Measurements from ENCODE around the gene CFAP58. TPM values are rescaled to one million over a fixed set of nuclear protein-coding genes. Genes with fewer than 3 reads are reported as not detected.

Gene CFAP58
- total RNA-seq, 1 experiment from 2014 or later, result 0.63 TPM

DNA sequence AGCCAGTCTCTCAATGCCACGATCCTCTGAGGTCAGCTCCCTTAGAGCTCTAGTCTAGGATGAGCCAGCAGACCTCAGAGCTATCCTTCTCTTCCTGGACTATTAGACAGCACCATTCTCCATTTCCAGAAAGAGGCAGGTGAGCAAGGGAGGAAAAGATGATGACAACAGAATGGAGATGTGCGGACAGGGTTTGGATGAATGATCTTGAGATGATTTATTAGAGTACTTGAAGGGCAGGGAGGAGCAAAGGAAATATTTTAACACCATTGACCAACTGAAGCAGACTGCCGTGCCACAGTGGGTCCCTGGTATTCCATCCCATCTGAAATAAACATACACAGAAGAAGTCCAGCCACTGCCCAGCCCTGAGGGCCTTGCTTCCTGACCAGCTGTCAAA is 94.3 kb downstream of the CFAP58 start:
- Histone ChIP-seq H3K23ac (ENCODE audit: insufficient read length, low read depth, low read length) (no peak overlapping the region), H3K18ac (ENCODE audit: insufficient read length, low read depth, low read length) (no peak overlapping the region), H3K27ac (ENCODE audit: insufficient read length, low read depth, low read length) (no peak overlapping the region), H3K79me2 (ENCODE audit: insufficient read depth, low read length) (no peaks in the 10 kb centered on the region), H3K4me2 (ENCODE audit: insufficient read depth, insufficient read length, low read length) (no peak overlapping the region), H3K79me1 (ENCODE audit: insufficient read depth, low read depth, low read length, poor library complexity, severe bottlenecking) (no peaks in the 10 kb centered on the region), H3K27me3 (ENCODE audit: insufficient read depth, low read length) (no peaks in the 10 kb centered on the region), H4K20me1 (ENCODE audit: control insufficient read depth, insufficient read depth, insufficient read length) (no peaks in the 10 kb centered on the region), H3K4ac (ENCODE audit: low read depth, low read length) (no peak overlapping the region), H2BK120ac (ENCODE audit: low read depth, low read length, poor library complexity, severe bottlenecking) (no peak overlapping the region), H4K8ac (replicated peaks; ENCODE audit: insufficient read length, low read depth, low read length) (no peak overlapping the region), H2BK20ac (ENCODE audit: low read depth, low read length, poor library complexity, severe bottlenecking) (no peak overlapping the region), H3K9ac (ENCODE audit: extremely low read depth, insufficient read length, low read length) (no peak overlapping the region), H4K5ac (ENCODE audit: insufficient read length, low read depth, low read length) (no peak overlapping the region), H3K9me3 (ENCODE audit: control insufficient read depth, low read depth, low read length) (no peaks in the 10 kb centered on the region), H3K4me1 (ENCODE audit: insufficient read depth, low read length) (peaks cover 3% of the 10 kb centered on the region; the same call in 1 of the 2 replicates), H2BK5ac (ENCODE audit: insufficient read length, low read length) (no peak overlapping the region), H3K14ac (ENCODE audit: insufficient read depth, low read length) (peak overlapping the region; percentile 34; the same call in 1 of the 2 replicates), H2BK15ac (ENCODE audit: low read depth, low read length) (no peak overlapping the region), H2BK12ac (ENCODE audit: insufficient read length, low read depth, low read length) (no peak overlapping the region), H4K91ac (ENCODE audit: insufficient read length, low read depth, low read length) (no peak overlapping the region), H3K56ac (ENCODE audit: insufficient read length, low read depth, low read length) (no peak overlapping the region), H2AK5ac (ENCODE audit: insufficient read length, low read length) (no peak overlapping the region), H3T11ph (ENCODE audit: low read length) (no peak overlapping the region), H3K23me2 (ENCODE audit: insufficient read length, low read depth, low read length, poor library complexity, severe bottlenecking) (no peaks in the 10 kb centered on the region), H2AFZ (ENCODE audit: low read length) (no peak overlapping the region)
- Mint-ChIP-seq H3K36me3 (ENCODE audit: insufficient read depth in 1 of 3, low read depth in 3 of 3) (no peaks in the 10 kb centered on the region), H3K4me3 (no peak overlapping the region), H3K9me3 (no peaks in the 10 kb centered on the region), H3K27ac (no peak overlapping the region), H3K27me3 (ENCODE audit: low read depth) (no peaks in the 10 kb centered on the region), H3K4me1 (peaks cover 5 to 13% of the 10 kb centered on the region in 2 experiments)
- TF ChIP-seq, protein P1, sequence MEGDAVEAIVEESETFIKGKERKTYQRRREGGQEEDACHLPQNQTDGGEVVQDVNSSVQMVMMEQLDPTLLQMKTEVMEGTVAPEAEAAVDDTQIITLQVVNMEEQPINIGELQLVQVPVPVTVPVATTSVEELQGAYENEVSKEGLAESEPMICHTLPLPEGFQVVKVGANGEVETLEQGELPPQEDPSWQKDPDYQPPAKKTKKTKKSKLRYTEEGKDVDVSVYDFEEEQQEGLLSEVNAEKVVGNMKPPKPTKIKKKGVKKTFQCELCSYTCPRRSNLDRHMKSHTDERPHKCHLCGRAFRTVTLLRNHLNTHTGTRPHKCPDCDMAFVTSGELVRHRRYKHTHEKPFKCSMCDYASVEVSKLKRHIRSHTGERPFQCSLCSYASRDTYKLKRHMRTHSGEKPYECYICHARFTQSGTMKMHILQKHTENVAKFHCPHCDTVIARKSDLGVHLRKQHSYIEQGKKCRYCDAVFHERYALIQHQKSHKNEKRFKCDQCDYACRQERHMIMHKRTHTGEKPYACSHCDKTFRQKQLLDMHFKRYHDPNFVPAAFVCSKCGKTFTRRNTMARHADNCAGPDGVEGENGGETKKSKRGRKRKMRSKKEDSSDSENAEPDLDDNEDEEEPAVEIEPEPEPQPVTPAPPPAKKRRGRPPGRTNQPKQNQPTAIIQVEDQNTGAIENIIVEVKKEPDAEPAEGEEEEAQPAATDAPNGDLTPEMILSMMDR (conservative IDR thresholded peaks at IDR 0.05), result no peak
- no peak for DNase-seq
- no CpG with 5 or more reads among the region's 3 CpGs for whole genome bisulfite sequencing (ENCODE audit: extremely low coverage, insufficient read length, low lambda C conversion rate)
